T-helper 1 cell treated with Interleukin-12 subunit alpha and Interleukin-12 subunit beta and Interleukin-4 antibody, amounts not matched to agents 30 μg/mL and 1 μg/mL, for 36 hours (primary cell): ENCODE measurements around the gene KLHL18.

Source experiments
- H3K27ac Mint-ChIP-seq: one replicate; pipeline ENCODE4 v1.8.0; 2021; ENCODE audit warnings: mild to moderate bottlenecking, mixed read lengths
- H3K27me3 Mint-ChIP-seq: one replicate; pipeline ENCODE4 v1.8.0; 2021; ENCODE audit warnings: low read depth, mixed read lengths
- H3K36me3 Mint-ChIP-seq: one replicate; pipeline ENCODE4 v1.8.0; 2021; ENCODE audit warnings: low read depth, mixed read lengths
- H3K4me1 Mint-ChIP-seq: one replicate; pipeline ENCODE4 v1.8.0; 2021; ENCODE audit warnings: low read depth, mixed read lengths
- H3K4me3 Mint-ChIP-seq: one replicate; pipeline ENCODE4 v1.8.0; 2021; ENCODE audit warnings: mild to moderate bottlenecking, moderate library complexity, mixed read lengths
- H3K9me3 Mint-ChIP-seq: one replicate; pipeline ENCODE4 v1.8.0; 2021; ENCODE audit warnings: mixed read lengths

KLHL18 gene

DNA sequence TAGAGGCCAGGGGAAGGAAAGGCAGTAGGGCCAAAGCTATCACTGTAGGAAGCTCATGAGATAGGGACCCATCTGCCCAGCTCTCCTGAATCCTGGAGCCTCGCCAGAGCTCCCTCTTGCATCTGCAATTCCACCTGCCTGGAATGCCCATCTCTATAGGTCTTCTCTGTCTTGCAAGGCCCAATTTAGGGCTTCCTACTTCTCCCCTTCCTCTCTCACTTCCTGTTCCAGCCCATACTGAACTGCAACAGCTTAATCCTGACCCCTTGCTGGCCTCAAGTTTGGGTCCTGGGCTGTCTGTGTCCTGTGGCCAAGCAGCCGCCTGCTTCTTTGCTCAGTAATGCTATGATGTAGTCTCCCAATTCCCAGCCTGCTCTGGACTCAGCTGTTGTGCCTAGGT lies 94.4 kb downstream of the KLHL18 start:
- peaks cover 4% of the 10 kb centered on the region for H3K27me3 Mint-ChIP-seq
- no peak overlapping the region for H3K4me3 Mint-ChIP-seq
- no peak overlapping the region for H3K27ac Mint-ChIP-seq
- no peaks in the 10 kb centered on the region for H3K9me3 Mint-ChIP-seq
- H3K4me1 Mint-ChIP-seq, result peaks cover 22% of the 10 kb centered on the region
- H3K36me3 Mint-ChIP-seq, result peaks cover 5% of the 10 kb centered on the region

DNA sequence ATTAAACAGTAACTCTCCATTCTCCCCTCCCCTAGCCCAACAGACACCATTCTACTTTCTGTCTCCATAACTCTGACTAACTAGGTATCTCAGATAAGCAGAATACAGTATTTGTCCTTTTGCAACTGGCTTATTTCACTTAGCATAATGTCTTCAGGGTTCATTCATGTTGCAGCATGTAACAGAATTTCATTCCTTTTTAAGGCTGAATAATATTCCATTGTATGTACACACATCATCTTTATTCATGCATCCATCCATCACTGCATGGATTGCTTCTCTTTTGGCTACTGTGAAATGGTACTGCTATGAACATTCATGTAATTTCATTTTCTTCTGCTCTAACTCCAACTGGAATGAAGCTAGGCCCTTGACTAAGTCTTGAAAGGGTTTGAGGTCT lies 96.1 kb downstream of the KLHL18 start:
- H3K4me3 Mint-ChIP-seq, result peak overlapping the region; percentile 29
- H3K36me3 Mint-ChIP-seq, result peaks cover 12% of the 10 kb centered on the region
- H3K27me3 Mint-ChIP-seq, result no peaks in the 10 kb centered on the region
- H3K9me3 Mint-ChIP-seq, result no peaks in the 10 kb centered on the region
- H3K4me1 Mint-ChIP-seq, result peaks cover 32% of the 10 kb centered on the region
- no peak overlapping the region for H3K27ac Mint-ChIP-seq

DNA sequence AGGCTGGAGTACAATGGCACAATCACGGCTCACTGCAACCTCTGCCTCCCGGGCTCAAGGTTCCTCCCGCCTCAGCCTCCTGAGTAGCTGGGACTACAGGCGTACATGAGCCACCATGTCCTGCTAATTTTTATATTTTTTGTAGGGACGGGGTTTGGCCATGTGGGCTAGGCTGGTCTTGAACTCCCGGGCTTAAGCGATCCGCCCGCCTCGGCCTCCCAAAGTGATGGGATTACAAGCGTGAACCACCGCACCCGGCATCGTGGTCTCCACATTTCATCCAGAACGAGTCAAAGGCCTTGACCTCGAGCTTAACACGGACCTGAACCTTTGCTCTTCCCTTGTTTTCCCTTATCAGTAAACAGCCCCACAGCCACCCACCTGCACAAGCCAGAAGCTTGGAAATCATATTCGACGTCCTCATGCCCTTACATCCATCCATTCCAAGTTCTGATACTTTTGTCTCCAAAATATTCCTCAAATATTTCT lies 96.7 kb downstream of the KLHL18 start:
- Mint-ChIP-seq H3K36me3 (peaks cover 12% of the 10 kb centered on the region), H3K9me3 (no peaks in the 10 kb centered on the region), H3K27ac (peak overlapping the region; percentile 100), H3K4me1 (peaks cover 32% of the 10 kb centered on the region), H3K27me3 (no peaks in the 10 kb centered on the region), H3K4me3 (peak overlapping the region; percentile 99)

- H3K36me3 Mint-ChIP-seq, result peaks cover 12% of the 10 kb centered on the region
- no peaks in the 10 kb centered on the region for H3K9me3 Mint-ChIP-seq
- H3K4me3 Mint-ChIP-seq, result peak overlapping the region; percentile 99
- H3K27me3 Mint-ChIP-seq, result no peaks in the 10 kb centered on the region
- H3K4me1 Mint-ChIP-seq, result peaks cover 32% of the 10 kb centered on the region
- peak overlapping the region; percentile 100 for H3K27ac Mint-ChIP-seq
Observed at GRCh38 chr3:47380026-47380600, 97.4 kb downstream of the KLHL18 start.

DNA sequence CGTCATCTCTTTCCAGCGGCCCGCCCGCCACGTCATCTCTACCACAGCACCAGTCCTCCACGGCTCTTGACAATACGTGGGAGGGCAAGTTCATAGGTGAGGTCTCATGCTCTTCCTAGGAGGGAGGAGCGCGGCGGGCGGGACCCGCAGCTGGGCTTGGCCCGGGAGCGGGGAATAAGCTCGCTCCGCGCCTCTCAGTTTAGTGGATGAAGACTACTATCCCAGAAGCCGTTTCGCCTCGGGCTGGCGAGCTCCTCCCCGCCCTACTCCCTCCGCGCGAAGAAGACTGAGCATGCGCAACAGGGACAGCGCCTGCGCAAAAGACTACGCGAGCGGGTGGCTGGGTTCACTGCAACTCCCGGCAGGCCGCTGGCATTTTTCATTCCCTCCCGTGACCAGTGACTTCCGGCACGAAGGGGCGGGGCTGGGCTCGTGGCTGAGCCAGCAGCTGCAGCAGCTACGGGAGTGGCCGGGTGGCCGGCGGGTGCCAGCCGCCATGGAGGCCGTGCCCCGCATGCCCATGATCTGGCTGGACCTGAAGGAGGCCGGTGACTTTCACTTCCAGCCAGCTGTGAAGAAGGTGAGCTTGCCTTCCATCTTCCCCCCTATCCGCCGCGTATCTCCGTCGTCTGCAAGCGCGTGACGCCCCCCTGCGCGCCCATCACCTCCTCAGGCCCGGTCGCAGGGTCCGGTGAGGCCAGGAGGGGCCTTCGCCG lies 98.0 kb downstream of the KLHL18 start, which contains the start of gene PTPN23:
Gene PTPN23 (plus strand): TSS at position 421 of the 716 bp plus-strand sequence. CDS start 76 bp downstream, at position 497.
- peaks cover 13% of the 10 kb centered on the region for H3K36me3 Mint-ChIP-seq
- peaks cover 34% of the 10 kb centered on the region for H3K4me1 Mint-ChIP-seq
- peak within 1 kb of the TSS; percentile 100 for H3K27ac Mint-ChIP-seq
- peak within 1 kb of the TSS; percentile 99 for H3K4me3 Mint-ChIP-seq
- no peaks in the 10 kb centered on the region for H3K27me3 Mint-ChIP-seq
- H3K9me3 Mint-ChIP-seq, result no peaks in the 10 kb centered on the region

GRCh38 chr3:47381317-47382157 lies 98.8 kb downstream of the KLHL18 start:
- Mint-ChIP-seq H3K4me1 (peaks cover 36% of the 10 kb centered on the region), H3K27me3 (no peaks in the 10 kb centered on the region), H3K9me3 (no peaks in the 10 kb centered on the region), H3K36me3 (peaks cover 17% of the 10 kb centered on the region), H3K4me3 (peak overlapping the region; percentile 99), H3K27ac (peak overlapping the region; percentile 100)

- Mint-ChIP-seq H3K36me3 (peaks cover 19% of the 10 kb centered on the region), H3K4me3 (no peak overlapping the region), H3K4me1 (peaks cover 32% of the 10 kb centered on the region), H3K9me3 (no peaks in the 10 kb centered on the region), H3K27me3 (no peaks in the 10 kb centered on the region), H3K27ac (no peak overlapping the region)
Observed at GRCh38 chr3:47384425-47384824, 101.7 kb downstream of the KLHL18 start.

GRCh38 chr3:47385007-47385406 lies 102.3 kb downstream of the KLHL18 start:
- peaks cover 18% of the 10 kb centered on the region for H3K36me3 Mint-ChIP-seq
- H3K9me3 Mint-ChIP-seq, result no peaks in the 10 kb centered on the region
- H3K27ac Mint-ChIP-seq, result no peak overlapping the region
- no peak overlapping the region for H3K4me3 Mint-ChIP-seq
- peaks cover 27% of the 10 kb centered on the region for H3K4me1 Mint-ChIP-seq
- no peaks in the 10 kb centered on the region for H3K27me3 Mint-ChIP-seq

GRCh38 chr3:47385796-47386195 lies 103.1 kb downstream of the KLHL18 start:
- H3K36me3 Mint-ChIP-seq, result peaks cover 15% of the 10 kb centered on the region
- peaks cover 25% of the 10 kb centered on the region for H3K4me1 Mint-ChIP-seq
- no peaks in the 10 kb centered on the region for H3K27me3 Mint-ChIP-seq
- H3K4me3 Mint-ChIP-seq, result no peak overlapping the region
- H3K9me3 Mint-ChIP-seq, result no peaks in the 10 kb centered on the region
- H3K27ac Mint-ChIP-seq, result peak overlapping the region; percentile 1

DNA sequence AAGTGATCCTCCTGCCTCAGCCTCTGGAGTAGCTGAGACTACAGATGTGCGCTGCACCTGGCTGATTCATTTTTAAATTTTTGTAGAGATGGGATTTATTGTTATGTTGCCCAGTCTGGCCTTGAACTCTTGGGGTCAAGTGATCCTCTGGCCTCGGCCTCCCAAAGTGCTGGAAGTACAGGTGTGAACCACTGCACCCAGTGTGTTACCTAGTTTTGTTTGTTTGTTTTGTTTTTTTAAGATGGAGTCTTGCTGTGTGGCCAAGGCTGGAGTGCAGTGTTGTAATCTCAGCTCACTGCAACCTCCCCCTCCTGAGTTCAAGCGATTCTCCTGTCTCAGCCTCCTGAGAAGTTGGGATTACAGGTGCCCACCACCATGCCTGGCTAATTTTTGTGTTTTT lies 110.2 kb downstream of the KLHL18 start:
- peaks cover 12% of the 10 kb centered on the region for H3K4me1 Mint-ChIP-seq

GRCh38 chr3:47394140-47394870 lies 111.6 kb downstream of the KLHL18 start:
- Mint-ChIP-seq H3K36me3 (peaks cover 10% of the 10 kb centered on the region), H3K27me3 (no peaks in the 10 kb centered on the region), H3K9me3 (no peaks in the 10 kb centered on the region), H3K4me1 (peaks cover 14% of the 10 kb centered on the region), H3K4me3 (no peak overlapping the region), H3K27ac (no peak overlapping the region)

More for the DNA sequence above, 110.2 kb downstream of the KLHL18 start:
- Mint-ChIP-seq H3K9me3 (no peaks in the 10 kb centered on the region), H3K27ac (no peak overlapping the region), H3K36me3 (peaks cover 7% of the 10 kb centered on the region), H3K27me3 (no peaks in the 10 kb centered on the region), H3K4me3 (no peak overlapping the region)

DNA sequence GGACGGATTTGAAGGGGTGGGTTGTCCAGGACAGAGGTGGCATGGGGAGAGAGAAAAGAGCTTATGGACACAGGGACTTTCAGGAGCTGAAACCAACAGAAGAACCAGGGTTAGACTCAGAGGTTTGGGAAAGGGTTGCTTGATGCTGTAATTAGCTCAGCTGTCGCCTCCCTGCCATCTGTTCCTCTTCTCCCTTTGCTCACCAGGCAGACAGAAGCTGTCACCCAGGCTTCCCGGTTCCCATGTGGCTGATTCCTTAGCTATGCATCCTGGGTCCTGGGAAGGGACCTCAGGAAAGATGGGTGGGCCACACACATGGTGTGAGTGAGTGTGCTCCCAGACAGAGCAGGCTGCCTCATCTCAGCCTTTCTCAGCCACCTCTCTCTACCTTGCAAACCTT lies 112.1 kb downstream of the KLHL18 start:
- H3K4me3 Mint-ChIP-seq, result no peak overlapping the region
- H3K9me3 Mint-ChIP-seq, result no peaks in the 10 kb centered on the region
- H3K4me1 Mint-ChIP-seq, result peaks cover 15% of the 10 kb centered on the region
- H3K27ac Mint-ChIP-seq, result no peak overlapping the region
- H3K36me3 Mint-ChIP-seq, result peaks cover 10% of the 10 kb centered on the region
- no peaks in the 10 kb centered on the region for H3K27me3 Mint-ChIP-seq
